Lung (tissue), 12 donors: Measurements from ENCODE around the gene MAP6D1. TPM values are rescaled to one million over a fixed set of nuclear protein-coding genes. Genes with fewer than 3 reads are reported as not detected.

Experiments used
- ATAC-seq: fragments of 200-7000 bp; cut with Tn5 transposase; one replicate; pipeline ENCODE4 v1.9.1; 2020; ENCODE audit warnings: moderate number of reproducible peaks; ENCODE audit not compliant: insufficient read depth, low FRiP score
- DNase-seq, 3 donors: peaks; one replicate each; pipeline ENCODE4 v3.0.0-alpha.2; 2013 to 2017
- H3K27ac ChIP-seq, 2 donors: one replicate each; pipeline ENCODE4 v1.5.1; 2013; ENCODE audit warnings: mild to moderate bottlenecking in 2 of 2, moderate library complexity in 2 of 2, control low read depth in 1 of 2, inconsistent platforms in 1 of 2, low read depth in 1 of 2, low read length in 1 of 2
- H3K27me3 ChIP-seq, 3 donors: one replicate each; pipeline ENCODE4 v1.5.1; 2013; ENCODE audit warnings: low read length in 2 of 3; ENCODE audit not compliant: control insufficient read depth in 3 of 3, insufficient read depth in 3 of 3
- H3K36me3 ChIP-seq, 4 donors: one replicate each; pipeline ENCODE4 v1.5.1; 2013; ENCODE audit warnings: low read length in 4 of 4, mild to moderate bottlenecking in 1 of 4, moderate library complexity in 1 of 4; ENCODE audit not compliant: control insufficient read depth in 4 of 4, insufficient read depth in 4 of 4
- H3K4me1 ChIP-seq, 5 donors: one replicate each; pipeline ENCODE4 v1.5.1; 2013; ENCODE audit warnings: low read length in 5 of 5, mild to moderate bottlenecking in 2 of 5, moderate library complexity in 1 of 5; ENCODE audit not compliant: control insufficient read depth in 5 of 5, insufficient read depth in 5 of 5
- H3K4me3 ChIP-seq: one replicate; pipeline ENCODE4 v1.5.1; 2013; ENCODE audit warnings: mild to moderate bottlenecking, control low read depth, moderate library complexity
- H3K9ac ChIP-seq, 2 donors: one replicate each; pipeline ENCODE4 v1.5.1; 2013; ENCODE audit warnings: low read length in 2 of 2, control low read depth in 1 of 2; ENCODE audit not compliant: insufficient read depth in 1 of 2
- H3K9me3 ChIP-seq, 4 donors: one replicate each; pipeline ENCODE4 v1.5.1; 2013; ENCODE audit warnings: low read length in 3 of 4, mild to moderate bottlenecking in 1 of 4, moderate library complexity in 1 of 4; ENCODE audit not compliant: control insufficient read depth in 4 of 4, insufficient read depth in 3 of 4
- WGBS, 2 donors: extraction: QIAGEN DNeasy Blood & Tissue Kit; methylation state at CpG; one replicate each; pipeline ENCODE4 v1.1.7; 2013; 5-methylcytosine and 5-hydroxymethylcytosine counted together
- polyA plus RNA-seq, 2 donors: library from polyadenylated mRNA; stranded (reverse); fragments of 200-250 nt; gene quantifications; one replicate each; pipeline ENCODE4 v1.2.1, GENCODE V29; 2013
- total RNA-seq, 2 donors: library from RNA; depleted of rRNA in 1 of 2; stranded (reverse); fragments of >200 nt in 1 of 2; gene quantifications; one replicate each; pipeline ENCODE4 v1.2.1, GENCODE V29; 2014 to 2021
- TF ChIP-seq, protein P1 (sequence below): IDR thresholded peaks from 2 replicates; pipeline ENCODE4 v1.5.1; 2012; ENCODE audit warnings: mild to moderate bottlenecking; ENCODE audit errors: control extremely low read depth, extremely low read depth
- donor health status: control.
- donor health status: control.
- donor health status: Bipolar disorder and iron deficiency.
- donor health status: healthy.
- donor health status: DM: yes; HTN: yes; CAD: no.

MAP6D1 gene
- total and polyA plus RNA-seq, 4 donors = 0.64 to 1.9 (median 1.3) TPM

DNA sequence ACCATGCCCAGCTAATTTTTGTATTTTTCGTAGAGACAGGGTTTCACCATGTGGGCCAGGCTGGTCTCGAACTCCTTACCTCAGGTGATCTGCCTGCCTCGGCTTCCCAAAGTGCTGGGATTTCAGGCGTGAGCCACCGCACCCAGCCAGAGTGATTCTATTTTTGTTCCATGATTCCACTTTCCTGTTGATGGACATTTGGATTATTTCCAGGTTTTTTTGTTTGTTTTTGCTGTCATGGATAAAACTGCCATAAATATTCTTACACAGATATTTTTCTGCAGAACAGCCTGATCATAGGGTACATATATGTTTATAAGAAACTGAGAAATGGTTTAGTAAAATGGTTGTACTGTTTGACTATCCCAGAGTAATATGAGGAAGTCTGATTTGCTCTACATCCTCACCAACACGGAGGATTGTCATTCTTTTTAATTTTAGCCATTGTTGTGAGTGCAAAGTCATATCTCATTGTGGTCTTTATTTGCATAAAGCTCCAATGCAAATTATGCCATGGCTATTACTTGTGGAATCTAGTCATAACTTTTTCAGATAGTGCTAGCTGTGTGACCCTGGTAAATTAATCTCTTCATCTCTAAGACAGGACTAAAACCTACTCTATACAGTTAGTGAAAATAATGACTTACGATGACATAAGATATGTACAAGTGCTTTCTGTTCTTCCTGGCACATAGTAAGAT lies 42.7 kb downstream of the MAP6D1 start:
- no peak overlapping the region for H3K27ac ChIP-seq
- H3K9ac ChIP-seq = no peak overlapping the region
- DNase-seq = no peak
- WGBS, 2 donors = 72 to 85% methylated on average over 7 of the region's 7 CpGs
- no peaks in the 10 kb centered on the region for H3K4me1 ChIP-seq
- no peak overlapping the region for H3K4me3 ChIP-seq
- H3K27me3 ChIP-seq = no peaks in the 10 kb centered on the region
- no peak for ATAC-seq
- H3K36me3 ChIP-seq = peaks cover 26 to 36% (median 31%) of the 10 kb centered on the region in 4 donors
- TF ChIP-seq, protein P1, sequence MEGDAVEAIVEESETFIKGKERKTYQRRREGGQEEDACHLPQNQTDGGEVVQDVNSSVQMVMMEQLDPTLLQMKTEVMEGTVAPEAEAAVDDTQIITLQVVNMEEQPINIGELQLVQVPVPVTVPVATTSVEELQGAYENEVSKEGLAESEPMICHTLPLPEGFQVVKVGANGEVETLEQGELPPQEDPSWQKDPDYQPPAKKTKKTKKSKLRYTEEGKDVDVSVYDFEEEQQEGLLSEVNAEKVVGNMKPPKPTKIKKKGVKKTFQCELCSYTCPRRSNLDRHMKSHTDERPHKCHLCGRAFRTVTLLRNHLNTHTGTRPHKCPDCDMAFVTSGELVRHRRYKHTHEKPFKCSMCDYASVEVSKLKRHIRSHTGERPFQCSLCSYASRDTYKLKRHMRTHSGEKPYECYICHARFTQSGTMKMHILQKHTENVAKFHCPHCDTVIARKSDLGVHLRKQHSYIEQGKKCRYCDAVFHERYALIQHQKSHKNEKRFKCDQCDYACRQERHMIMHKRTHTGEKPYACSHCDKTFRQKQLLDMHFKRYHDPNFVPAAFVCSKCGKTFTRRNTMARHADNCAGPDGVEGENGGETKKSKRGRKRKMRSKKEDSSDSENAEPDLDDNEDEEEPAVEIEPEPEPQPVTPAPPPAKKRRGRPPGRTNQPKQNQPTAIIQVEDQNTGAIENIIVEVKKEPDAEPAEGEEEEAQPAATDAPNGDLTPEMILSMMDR = no peak
- H3K9me3 ChIP-seq = no peaks in the 10 kb centered on the region

DNA sequence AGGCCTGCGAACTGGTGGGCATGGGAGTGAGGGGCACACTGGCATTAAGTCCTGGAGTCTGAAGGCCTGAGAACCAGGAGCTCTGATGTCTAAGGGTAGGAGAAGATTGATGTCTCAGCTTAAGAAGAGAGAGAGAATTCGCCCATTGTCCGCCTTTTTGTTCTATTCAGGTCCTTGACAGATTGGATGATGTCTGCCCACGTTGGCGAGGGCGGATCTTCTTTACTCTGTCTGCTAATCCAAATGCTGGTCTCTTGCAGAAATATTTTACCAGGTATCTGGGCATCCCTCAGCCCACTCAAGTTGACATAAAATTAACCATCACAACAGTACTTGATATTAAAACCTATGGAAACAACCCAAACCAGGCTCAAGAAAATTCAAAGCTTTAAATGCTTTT lies 44.1 kb downstream of the MAP6D1 start:
- Histone ChIP-seq H3K9ac (no peak overlapping the region), H3K36me3 (peaks cover 27 to 42% (median 29%) of the 10 kb centered on the region in 4 donors), H3K9me3 (no peaks in the 10 kb centered on the region), H3K27me3 (no peaks in the 10 kb centered on the region), H3K4me3 (no peak overlapping the region), H3K4me1 (no peaks in the 10 kb centered on the region), H3K27ac (no peak overlapping the region)
- TF ChIP-seq, protein P1 = no peak
- no peak for ATAC-seq
- WGBS, 2 donors = 93 to 97% methylated on average over 6 of the region's 6 CpGs
- no peak for DNase-seq

DNA sequence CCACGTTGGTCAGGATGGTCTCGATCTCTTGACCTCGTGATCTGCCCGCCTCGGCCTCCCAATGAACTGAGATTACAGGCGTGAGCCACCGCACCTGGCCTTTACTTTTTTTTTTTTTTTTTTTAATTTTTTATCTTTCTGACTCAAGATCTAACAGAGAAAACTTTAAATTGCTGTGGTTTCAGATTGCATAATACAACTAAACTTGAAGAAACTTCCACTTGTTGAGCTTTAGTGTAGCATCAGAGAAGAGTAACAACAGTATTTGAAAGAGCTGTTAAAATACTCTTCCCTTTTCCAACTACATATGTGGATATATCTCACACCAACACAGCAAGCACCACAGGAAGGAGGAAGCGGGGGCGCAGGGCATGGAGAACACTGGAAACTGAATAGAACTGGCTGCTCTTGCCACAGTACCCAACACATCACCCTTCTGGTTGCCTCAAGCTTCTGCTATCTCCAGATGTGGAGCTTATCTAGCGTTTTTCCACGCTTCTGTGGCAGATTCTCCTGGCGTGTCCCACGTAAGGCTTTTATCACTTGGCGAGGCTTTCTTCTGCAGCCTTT lies 45.4 kb downstream of the MAP6D1 start:
- no peak for DNase-seq
- H3K27ac ChIP-seq = no peak overlapping the region
- 34 to 77% methylated on average over 14 of the region's 14 CpGs for WGBS, 2 donors
- H3K9ac ChIP-seq = no peak overlapping the region
- no peak for ATAC-seq
- peaks cover 24 to 45% (median 26%) of the 10 kb centered on the region in 4 donors for H3K36me3 ChIP-seq
- H3K27me3 ChIP-seq = no peaks in the 10 kb centered on the region
- no peaks in the 10 kb centered on the region for H3K4me1 ChIP-seq
- TF ChIP-seq, protein P1 = no peak
- H3K4me3 ChIP-seq = no peak overlapping the region
- no peaks in the 10 kb centered on the region for H3K9me3 ChIP-seq
